GM13977 (cell line): Measurements from ENCODE around the gene CCDC87.
"Not testable (repeated sequence)": the region's sequence is repeated elsewhere in the genome, so short reads cannot be mapped to it uniquely, and the experiment has no call there.

Experiments
- DNase-seq: peaks from one replicate; pipeline ENCODE4 v3.0.0; 2012; ENCODE audit warnings: low spot score
- in situ Hi-C: fragments of 300-500 bp; cut with MboI; formaldehyde crosslinking; loops from one replicate; pipeline ENCODE4 v1.12.0; 2022; ENCODE audit warnings: low sequenced_read_pairs, low pct_unique_long_range_greater_than_20kb, mixed read lengths, inconsistent platforms; ENCODE audit not compliant: unreplicated experiment
- TF ChIP-seq, protein P1 (sequence below): IDR thresholded peaks from 2 replicates; pipeline ENCODE4 v1.5.1; 2012; ENCODE audit warnings: mild to moderate bottlenecking, control low read depth; ENCODE audit not compliant: insufficient read depth; ENCODE audit errors: extremely low read depth, missing control alignments

Gene CCDC87

DNA sequence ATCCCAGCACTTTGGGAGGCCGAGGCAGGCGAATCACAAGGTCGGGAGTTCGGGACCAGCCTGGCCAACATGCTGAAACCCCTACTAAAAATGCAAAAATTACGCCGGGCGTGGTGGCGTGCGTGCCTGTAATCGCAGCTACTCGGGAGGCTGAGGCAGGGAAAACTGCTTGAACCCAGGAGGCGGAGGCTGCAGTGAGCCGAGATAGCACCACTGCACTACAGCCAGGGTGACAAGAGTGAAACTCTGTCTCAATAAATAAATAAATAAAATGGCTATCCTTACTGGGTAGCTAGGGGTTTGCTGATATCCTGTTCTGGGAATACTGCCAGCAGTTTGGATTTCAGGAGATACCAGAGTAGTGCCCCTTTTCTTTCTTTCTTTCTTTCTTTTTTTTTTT lies 21.2 kb upstream of the CCDC87 start:
- TF ChIP-seq, protein P1, sequence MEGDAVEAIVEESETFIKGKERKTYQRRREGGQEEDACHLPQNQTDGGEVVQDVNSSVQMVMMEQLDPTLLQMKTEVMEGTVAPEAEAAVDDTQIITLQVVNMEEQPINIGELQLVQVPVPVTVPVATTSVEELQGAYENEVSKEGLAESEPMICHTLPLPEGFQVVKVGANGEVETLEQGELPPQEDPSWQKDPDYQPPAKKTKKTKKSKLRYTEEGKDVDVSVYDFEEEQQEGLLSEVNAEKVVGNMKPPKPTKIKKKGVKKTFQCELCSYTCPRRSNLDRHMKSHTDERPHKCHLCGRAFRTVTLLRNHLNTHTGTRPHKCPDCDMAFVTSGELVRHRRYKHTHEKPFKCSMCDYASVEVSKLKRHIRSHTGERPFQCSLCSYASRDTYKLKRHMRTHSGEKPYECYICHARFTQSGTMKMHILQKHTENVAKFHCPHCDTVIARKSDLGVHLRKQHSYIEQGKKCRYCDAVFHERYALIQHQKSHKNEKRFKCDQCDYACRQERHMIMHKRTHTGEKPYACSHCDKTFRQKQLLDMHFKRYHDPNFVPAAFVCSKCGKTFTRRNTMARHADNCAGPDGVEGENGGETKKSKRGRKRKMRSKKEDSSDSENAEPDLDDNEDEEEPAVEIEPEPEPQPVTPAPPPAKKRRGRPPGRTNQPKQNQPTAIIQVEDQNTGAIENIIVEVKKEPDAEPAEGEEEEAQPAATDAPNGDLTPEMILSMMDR, result no peak
- in situ Hi-C loops, result no loop called here
- DNase-seq, result no peak

DNA sequence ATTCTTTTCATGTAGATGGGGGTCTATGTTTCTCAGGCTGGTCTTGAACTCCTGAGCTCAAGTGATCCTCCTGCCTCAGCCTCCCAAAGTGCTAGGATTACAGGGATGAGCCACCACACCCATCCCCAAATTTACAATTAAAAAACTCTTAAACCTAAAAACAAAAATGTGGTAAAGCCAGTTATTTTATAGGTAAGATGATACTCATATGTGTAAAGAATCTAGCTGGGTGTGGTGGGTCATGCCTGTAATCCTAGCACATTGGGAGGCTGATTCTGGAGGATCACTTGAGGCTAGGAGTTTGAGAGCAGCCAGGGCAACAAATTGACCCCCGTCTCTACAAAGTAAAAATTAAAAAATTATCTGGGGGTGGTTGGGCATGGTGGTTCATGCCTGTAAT lies 19.6 kb upstream of the CCDC87 start:
- in situ Hi-C loops, result no loop called here
- no peak for DNase-seq
- TF ChIP-seq, protein P1, result no peak

DNA sequence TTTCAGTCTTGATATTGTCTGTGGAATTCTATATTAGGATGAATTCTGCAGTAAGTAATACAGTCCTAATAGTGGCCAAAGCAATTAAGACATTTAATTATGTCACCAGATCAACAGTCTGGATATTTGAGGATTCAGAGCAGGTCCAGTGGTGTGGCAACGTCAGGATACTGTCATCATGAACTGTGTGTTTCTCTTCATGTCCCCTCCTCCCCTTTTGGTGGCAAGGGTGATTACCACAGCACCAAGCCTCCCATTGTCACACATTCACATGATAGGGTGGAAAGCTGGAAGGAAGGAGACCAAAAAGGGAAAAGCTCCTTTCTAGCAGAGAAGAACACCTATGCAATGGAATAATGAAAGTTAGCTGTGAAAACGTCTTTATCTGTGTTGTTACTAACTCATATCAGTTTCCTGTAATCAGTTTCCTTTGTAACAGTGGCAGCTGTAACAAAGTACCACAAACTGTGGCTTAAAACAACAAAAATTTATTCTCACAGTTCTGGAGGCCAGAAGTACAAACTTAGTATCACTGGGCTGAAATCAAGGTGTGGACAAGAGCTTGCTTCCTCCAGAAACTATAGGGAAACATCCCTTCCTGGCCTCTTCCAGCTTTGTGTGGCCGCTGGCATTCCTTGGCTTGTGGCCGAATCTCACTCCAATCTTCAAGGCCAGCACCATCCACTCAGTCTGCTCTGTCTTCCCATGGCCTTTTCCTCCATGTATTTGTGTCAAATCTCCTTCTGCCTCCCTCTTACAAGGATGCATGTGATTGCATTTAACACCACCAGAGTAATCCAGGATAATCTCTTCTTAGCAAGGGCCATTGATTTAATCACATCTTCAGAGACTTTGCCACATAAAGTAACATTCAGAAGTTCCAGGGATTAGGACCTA lies 17.1 kb upstream of the CCDC87 start:
- DNase-seq, result no peak
- TF ChIP-seq, protein P1, result no peak
- in situ Hi-C loops, result no loop called here

DNA sequence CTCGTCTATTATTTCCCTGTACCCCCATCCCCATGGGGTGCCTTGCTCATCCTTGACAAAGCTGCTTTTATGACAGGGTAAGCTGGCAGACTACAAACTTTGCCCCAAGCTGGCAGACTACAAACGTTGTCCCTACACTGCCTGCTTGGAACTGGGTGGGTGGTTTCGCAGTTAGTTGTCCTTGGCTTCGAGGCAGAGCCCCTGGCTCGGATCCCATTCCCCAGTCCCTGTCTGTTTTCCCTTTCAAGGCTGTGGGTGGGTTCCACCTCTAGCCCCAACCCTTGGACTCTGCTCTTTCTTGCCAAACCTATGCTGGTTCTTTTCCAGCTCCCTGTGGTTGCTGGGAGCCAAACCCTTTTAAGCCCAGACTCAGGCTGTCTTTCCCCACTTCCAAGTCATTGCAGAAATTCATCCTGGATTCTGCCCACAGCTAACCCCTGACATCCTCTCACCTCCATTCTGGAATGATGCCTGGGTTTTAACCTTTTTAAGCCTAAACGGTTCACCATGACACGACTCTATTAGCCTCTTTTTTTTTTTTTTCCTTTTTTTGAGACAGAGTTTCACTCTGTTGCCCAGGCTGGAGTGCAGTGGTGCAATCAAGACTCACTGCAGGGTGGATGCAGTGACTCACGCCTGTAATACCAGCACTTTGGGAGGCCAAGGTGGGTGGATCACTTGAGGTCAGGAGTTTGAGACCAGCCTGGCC lies 14.4 kb upstream of the CCDC87 start:
- DNase-seq, result no peak
- in situ Hi-C loops, result no loop called here
- TF ChIP-seq, protein P1, result no peak

DNA sequence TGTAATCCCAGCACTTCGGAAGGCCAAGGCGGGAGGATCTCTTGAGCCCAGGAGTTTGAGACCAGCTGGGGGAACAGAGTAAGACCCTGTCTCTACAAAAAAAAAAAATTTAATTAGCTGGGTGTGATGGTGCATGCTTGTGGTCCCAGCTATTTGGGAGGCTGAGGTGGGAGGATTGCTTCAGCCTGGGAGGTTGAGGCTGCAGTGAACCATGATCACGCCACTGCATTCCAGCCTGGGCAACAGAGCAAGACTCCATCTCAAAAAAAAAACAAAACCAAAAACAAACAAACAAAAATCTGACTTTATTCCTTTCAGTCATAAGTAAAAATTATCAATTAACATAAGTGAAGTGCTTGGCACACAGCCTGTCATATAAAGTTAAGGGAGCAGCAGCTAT lies 13.7 kb upstream of the CCDC87 start:
- in situ Hi-C loops, DNase-seq: not testable (repeated sequence)

DNA sequence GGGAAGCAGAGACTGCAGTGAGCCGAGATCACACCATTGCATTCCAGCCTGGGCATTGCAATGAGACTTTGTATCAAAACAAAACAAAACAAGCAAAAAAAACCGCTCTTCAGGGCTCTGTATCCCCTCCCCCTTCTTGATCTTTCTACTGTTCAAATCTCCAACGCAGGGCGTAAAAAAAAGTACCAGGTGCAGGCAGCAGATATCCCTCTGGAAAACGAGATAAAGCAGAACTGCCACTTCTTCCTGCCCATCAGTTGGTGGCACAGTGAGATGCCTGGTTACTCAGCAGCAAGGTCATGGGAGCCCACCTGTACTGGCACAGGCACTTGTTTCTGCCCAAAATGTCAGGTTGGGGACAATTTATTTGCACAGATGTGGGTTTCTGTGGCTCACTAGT lies 11.3 kb upstream of the CCDC87 start:
- in situ Hi-C loops, result no loop called here

DNA sequence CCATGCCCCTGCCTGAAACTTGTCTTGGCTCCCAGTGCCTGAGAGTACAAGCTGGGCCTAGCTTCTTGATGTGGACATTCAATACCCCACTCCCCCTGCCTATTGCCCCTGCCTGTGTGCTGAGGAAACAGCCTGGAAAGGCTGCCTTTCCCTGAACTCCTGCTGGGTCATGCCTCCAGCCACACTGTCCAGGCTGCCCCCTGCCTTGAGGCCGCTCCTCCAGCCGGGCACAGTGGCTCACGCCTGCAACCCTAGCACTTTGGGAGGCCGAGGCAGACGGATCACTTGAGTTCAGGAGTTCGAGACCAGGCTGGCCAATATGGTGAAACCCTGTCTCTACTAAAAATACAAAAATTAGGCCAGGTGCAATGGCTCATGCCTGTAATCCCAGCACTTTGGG lies 10.2 kb upstream of the CCDC87 start:
- in situ Hi-C loops, result no loop called here
- no peak for DNase-seq
- TF ChIP-seq, protein P1, result no peak

More for the DNA sequence above, 11.3 kb upstream of the CCDC87 start:
- TF ChIP-seq, protein P1, result no peak
- DNase-seq, result no peak
